Endothelial cell of umbilical vein (primary cell): ENCODE measurements around the gene CEACAM3.

ENCODE experiments used
- EZH2 ChIP-seq: IDR thresholded peaks from 2 replicates; pipeline ENCODE4 v1.6.1; 2012; ENCODE audit warnings: borderline replicate concordance, low read depth, mild to moderate bottlenecking, moderate library complexity, low read length, inconsistent platforms; ENCODE audit not compliant: severe bottlenecking
- JUN ChIP-seq: IDR thresholded peaks from 2 replicates; pipeline ENCODE4 v1.6.1; 2011; ENCODE audit warnings: borderline replicate concordance, low read depth; ENCODE audit not compliant: insufficient read length, insufficient read depth
- POLR2A ChIP-seq: IDR thresholded peaks from 2 replicates; pipeline ENCODE4 v1.6.1; 2012; ENCODE audit warnings: low read depth, mild to moderate bottlenecking, control low read depth, low read length
- POLR2AphosphoS5 ChIP-seq: IDR thresholded peaks from 2 replicates; pipeline ENCODE4 v1.6.1; 2012; ENCODE audit warnings: low read depth, mild to moderate bottlenecking, control low read depth, low read length, moderate library complexity; ENCODE audit not compliant: insufficient read depth
- TF ChIP-seq, protein P1 (sequence below), 2 donors: IDR thresholded peaks; 1 replicate in 1 of 2; 2 replicates in 1 of 2; pipeline ENCODE4 v1.5.1; 2011; ENCODE audit warnings: low read length in 2 of 2, mild to moderate bottlenecking in 2 of 2, moderate library complexity in 2 of 2, control low read depth in 1 of 2, inconsistent platforms in 1 of 2, low read depth in 1 of 2; ENCODE audit not compliant: insufficient read depth in 1 of 2; ENCODE audit errors: extremely low read depth in 1 of 2
- TF ChIP-seq, protein P2 (sequence below): IDR thresholded peaks from 2 replicates; pipeline ENCODE4 v1.6.1; 2011; ENCODE audit not compliant: insufficient read depth, insufficient read length

- TF ChIP-seq JUN (no peak), POLR2A (no peak), POLR2AphosphoS5 (no peak), EZH2 (no peak)
- TF ChIP-seq, protein P1, sequence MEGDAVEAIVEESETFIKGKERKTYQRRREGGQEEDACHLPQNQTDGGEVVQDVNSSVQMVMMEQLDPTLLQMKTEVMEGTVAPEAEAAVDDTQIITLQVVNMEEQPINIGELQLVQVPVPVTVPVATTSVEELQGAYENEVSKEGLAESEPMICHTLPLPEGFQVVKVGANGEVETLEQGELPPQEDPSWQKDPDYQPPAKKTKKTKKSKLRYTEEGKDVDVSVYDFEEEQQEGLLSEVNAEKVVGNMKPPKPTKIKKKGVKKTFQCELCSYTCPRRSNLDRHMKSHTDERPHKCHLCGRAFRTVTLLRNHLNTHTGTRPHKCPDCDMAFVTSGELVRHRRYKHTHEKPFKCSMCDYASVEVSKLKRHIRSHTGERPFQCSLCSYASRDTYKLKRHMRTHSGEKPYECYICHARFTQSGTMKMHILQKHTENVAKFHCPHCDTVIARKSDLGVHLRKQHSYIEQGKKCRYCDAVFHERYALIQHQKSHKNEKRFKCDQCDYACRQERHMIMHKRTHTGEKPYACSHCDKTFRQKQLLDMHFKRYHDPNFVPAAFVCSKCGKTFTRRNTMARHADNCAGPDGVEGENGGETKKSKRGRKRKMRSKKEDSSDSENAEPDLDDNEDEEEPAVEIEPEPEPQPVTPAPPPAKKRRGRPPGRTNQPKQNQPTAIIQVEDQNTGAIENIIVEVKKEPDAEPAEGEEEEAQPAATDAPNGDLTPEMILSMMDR (IDR thresholded peaks at IDR 0.05; ENCODE audit: extremely low read depth in 1 of 2, insufficient read depth in 1 of 2, low read depth in 1 of 2, low read length in 2 of 2), result no peak
- TF ChIP-seq, protein P2, sequence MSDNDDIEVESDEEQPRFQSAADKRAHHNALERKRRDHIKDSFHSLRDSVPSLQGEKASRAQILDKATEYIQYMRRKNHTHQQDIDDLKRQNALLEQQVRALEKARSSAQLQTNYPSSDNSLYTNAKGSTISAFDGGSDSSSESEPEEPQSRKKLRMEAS, result no peak
Measured at GRCh38 chr19:41843371-41843770, 47.0 kb downstream of the CEACAM3 start.
